ENCODE data around the gene FSIP1. TPM values are rescaled to one million over a fixed set of nuclear protein-coding genes. Genes with fewer than 3 reads are reported as not detected.

Gene FSIP1
- total and polyA plus RNA-seq, 9 of the 15 experiments (the other 6 are each of a cell fraction or from before 2014, with no cell fraction given) = 0.07 to 0.51 (median 0.29) TPM

GRCh38 chr15:39657668-39658067, 125.0 kb downstream of the FSIP1 start (continued):
- TF ChIP-seq, protein P1, sequence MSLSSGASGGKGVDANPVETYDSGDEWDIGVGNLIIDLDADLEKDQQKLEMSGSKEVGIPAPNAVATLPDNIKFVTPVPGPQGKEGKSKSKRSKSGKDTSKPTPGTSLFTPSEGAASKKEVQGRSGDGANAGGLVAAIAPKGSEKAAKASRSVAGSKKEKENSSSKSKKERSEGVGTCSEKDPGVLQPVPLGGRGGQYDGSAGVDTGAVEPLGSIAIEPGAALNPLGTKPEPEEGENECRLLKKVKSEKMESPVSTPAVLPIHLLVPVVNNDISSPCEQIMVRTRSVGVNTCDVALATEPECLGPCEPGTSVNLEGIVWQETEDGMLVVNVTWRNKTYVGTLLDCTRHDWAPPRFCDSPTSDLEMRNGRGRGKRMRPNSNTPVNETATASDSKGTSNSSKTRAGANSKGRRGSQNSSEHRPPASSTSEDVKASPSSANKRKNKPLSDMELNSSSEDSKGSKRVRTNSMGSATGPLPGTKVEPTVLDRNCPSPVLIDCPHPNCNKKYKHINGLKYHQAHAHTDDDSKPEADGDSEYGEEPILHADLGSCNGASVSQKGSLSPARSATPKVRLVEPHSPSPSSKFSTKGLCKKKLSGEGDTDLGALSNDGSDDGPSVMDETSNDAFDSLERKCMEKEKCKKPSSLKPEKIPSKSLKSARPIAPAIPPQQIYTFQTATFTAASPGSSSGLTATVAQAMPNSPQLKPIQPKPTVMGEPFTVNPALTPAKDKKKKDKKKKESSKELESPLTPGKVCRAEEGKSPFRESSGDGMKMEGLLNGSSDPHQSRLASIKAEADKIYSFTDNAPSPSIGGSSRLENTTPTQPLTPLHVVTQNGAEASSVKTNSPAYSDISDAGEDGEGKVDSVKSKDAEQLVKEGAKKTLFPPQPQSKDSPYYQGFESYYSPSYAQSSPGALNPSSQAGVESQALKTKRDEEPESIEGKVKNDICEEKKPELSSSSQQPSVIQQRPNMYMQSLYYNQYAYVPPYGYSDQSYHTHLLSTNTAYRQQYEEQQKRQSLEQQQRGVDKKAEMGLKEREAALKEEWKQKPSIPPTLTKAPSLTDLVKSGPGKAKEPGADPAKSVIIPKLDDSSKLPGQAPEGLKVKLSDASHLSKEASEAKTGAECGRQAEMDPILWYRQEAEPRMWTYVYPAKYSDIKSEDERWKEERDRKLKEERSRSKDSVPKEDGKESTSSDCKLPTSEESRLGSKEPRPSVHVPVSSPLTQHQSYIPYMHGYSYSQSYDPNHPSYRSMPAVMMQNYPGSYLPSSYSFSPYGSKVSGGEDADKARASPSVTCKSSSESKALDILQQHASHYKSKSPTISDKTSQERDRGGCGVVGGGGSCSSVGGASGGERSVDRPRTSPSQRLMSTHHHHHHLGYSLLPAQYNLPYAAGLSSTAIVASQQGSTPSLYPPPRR (CRISPR knock-in tag; IDR thresholded peaks at IDR 0.05; ENCODE audit: borderline replicate concordance) = no peak
- TF ChIP-seq SIN3A (IDR thresholded peaks at IDR 0.05; ENCODE audit: borderline replicate concordance in 2 of 2, control insufficient read depth in 1 of 2, low read depth in 2 of 2, low read length in 2 of 2) (no peak), EWSR1 (IDR thresholded peaks at IDR 0.05; ENCODE audit: borderline replicate concordance, low read depth, partially characterized antibody) (no peak), ATF1 (CRISPR knock-in tag; IDR thresholded peaks at IDR 0.05) (no peak), ATF1 (tag; IDR thresholded peaks at IDR 0.05) (no peak), RB1 (IDR thresholded peaks at IDR 0.05; ENCODE audit: low read depth) (no peak)

- H3K4me1 ChIP-seq (replicated peaks in 1 of 2; ENCODE audit: control insufficient read depth in 2 of 2, insufficient read depth in 2 of 2, low read length in 2 of 2) = no peaks in the 10 kb centered on the region
- in situ Hi-C loops (cut with MboI) = no loop called here
- H3K27me3 ChIP-seq (ENCODE audit: control insufficient read depth in 2 of 2, insufficient read depth in 2 of 2, low read length in 2 of 2) = peaks cover 0 to 3% of the 10 kb centered on the region in 2 experiments; a peak in 1 of 5 replicates
- no TSS peak for BruUV-seq (replicated peaks)
- H3K27ac ChIP-seq (ENCODE audit: extremely low read depth, low read depth, low read length) = no peak overlapping the region
- ATAC-seq (no peak), FAIRE-seq (no peak), DNase-seq (ENCODE audit: extremely low read depth in 1 of 4, low spot score in 3 of 4) (no peak)
- H3K9me1 ChIP-seq (ENCODE audit: control insufficient read depth, insufficient read depth, low read length) = no peaks in the 10 kb centered on the region
- no peak overlapping the region for H3K9ac ChIP-seq (ENCODE audit: insufficient read depth in 1 of 2, low read depth in 2 of 2, low read length in 2 of 2)
- H2AFZ ChIP-seq (ENCODE audit: low read depth, low read length) = no peak overlapping the region
- H3K79me2 ChIP-seq (ENCODE audit: control insufficient read depth, insufficient read depth, low read length) = no peaks in the 10 kb centered on the region
- no peaks in the 10 kb centered on the region for H4K20me1 ChIP-seq (replicated peaks; ENCODE audit: control insufficient read depth, insufficient read depth, low read length)
- WGBS (ENCODE audit: insufficient coverage, low coverage, missing lambda C conversion rate) = 0% methylated on average over 1 of the region's 1 CpG
- H3K36me3 ChIP-seq (ENCODE audit: control insufficient read depth, insufficient read depth, low read length) = no peaks in the 10 kb centered on the region
- ChIA-PET POLR2A (interaction anchor here (1.5 kb wide), 1 partner anchor 12 kb away, joined by 3 read pairs; no protein-coding TSS in a partner anchor), CTCF (ENCODE audit: low intra/inter-chr PET ratio) (no interaction called here)
- no peak overlapping the region for H3K4me2 ChIP-seq (ENCODE audit: insufficient read depth, low read length)
- no peaks in the 10 kb centered on the region; the same call in 1 of the 2 replicates for H3K9me3 ChIP-seq (replicated peaks; ENCODE audit: control insufficient read depth, insufficient read depth, low read depth, low read length)
- intact Hi-C loops (cut with micrococcal nuclease) = no loop called here
- no peak overlapping the region for H3K4me3 ChIP-seq
- TF ChIP-seq ZNF780A (CRISPR knock-in tag; IDR thresholded peaks at IDR 0.05) (no peak), USF2 (CRISPR knock-in tag; IDR thresholded peaks at IDR 0.05) (no peak)
These were observed 125.5 kb downstream of the FSIP1 start for GRCh38 chr15:39657181-39657580.

All from K562 (cell line).